Osteoblast (primary cell): ENCODE measurements around the gene UBE4A. TPM values are rescaled to one million over a fixed set of nuclear protein-coding genes. Genes with fewer than 3 reads are reported as not detected.

Source experiments
- DNase-seq: peaks from one replicate; pipeline ENCODE4 v3.0.0; 2011; ENCODE audit warnings: low spot score, mixed read lengths; ENCODE audit not compliant: insufficient read length; ENCODE audit errors: missing footprints
- H2AFZ ChIP-seq: 2 replicates; pipeline ENCODE4 v1.6.0; 2011; ENCODE audit warnings: mild to moderate bottlenecking, low read length
- H3K27ac ChIP-seq: 2 replicates; pipeline ENCODE4 v1.5.1; 2011; ENCODE audit warnings: mild to moderate bottlenecking, low read depth, low read length, moderate library complexity
- H3K27me3 ChIP-seq: 2 replicates; pipeline ENCODE4 v1.6.0; 2012; ENCODE audit warnings: mild to moderate bottlenecking, control low read depth, inconsistent platforms, low read length, moderate library complexity; ENCODE audit not compliant: insufficient read depth
- H3K36me3 ChIP-seq: 2 replicates; pipeline ENCODE4 v1.5.1; 2011; ENCODE audit warnings: mild to moderate bottlenecking, low read length, control low read depth, moderate library complexity; ENCODE audit not compliant: insufficient read depth
- H3K4me1 ChIP-seq: 2 replicates; pipeline ENCODE4 v1.5.1; 2011; ENCODE audit warnings: mild to moderate bottlenecking, low read length, control low read depth, moderate library complexity; ENCODE audit not compliant: insufficient read depth
- H3K4me2 ChIP-seq: 2 replicates; pipeline ENCODE4 v1.6.0; 2011; ENCODE audit warnings: mild to moderate bottlenecking, low read length; ENCODE audit not compliant: insufficient read depth
- H3K4me3 ChIP-seq: fragments of 200-600 bp; sonication (generic); 3 replicates; pipeline ENCODE4 v1.5.1; 2012; ENCODE audit warnings: mild to moderate bottlenecking, low read length, inconsistent platforms; ENCODE audit not compliant: insufficient read depth
- H3K79me2 ChIP-seq: 2 replicates; pipeline ENCODE4 v1.6.0; 2012; ENCODE audit warnings: mild to moderate bottlenecking, low read length, control low read depth, inconsistent platforms; ENCODE audit not compliant: insufficient read depth
- H3K9me3 ChIP-seq: 2 replicates; pipeline ENCODE4 v1.5.1; 2011; ENCODE audit warnings: low read depth, low read length, control low read depth
- H4K20me1 ChIP-seq: 2 replicates; pipeline ENCODE4 v1.6.0; 2012; ENCODE audit warnings: mild to moderate bottlenecking, low read length, control low read depth; ENCODE audit not compliant: insufficient read depth
- total RNA-seq: library from RNA; depleted of rRNA; stranded (reverse); fragments of >200 nt; gene quantifications from 2 replicates; pipeline ENCODE4 v1.2.3, GENCODE V29; 2012
- TF ChIP-seq, protein P1 (sequence below): IDR thresholded peaks from 2 replicates; pipeline ENCODE4 v1.5.1; 2011; ENCODE audit warnings: mild to moderate bottlenecking, low read depth, low read length, moderate library complexity; ENCODE audit errors: extremely low read depth

Gene UBE4A
- total RNA-seq, 1 donor = 63.0 TPM

DNA sequence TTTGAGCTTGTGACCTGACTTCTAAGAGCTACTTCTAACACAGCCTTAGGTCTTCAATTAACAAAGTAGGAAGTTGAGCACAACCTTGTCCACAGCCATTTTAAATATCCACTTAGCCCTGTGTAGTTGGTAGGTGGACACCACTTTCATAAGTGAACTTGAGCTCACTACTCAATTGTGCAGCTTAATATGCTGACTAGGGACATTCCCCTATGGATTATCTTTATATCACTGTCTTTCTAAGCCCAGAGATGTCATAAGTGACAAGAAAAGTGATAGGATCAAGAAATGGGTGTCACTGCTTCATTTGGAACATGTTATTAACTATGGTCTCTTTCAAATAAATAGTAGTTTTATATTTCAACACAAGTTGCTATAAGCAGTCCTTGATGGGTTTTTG lies 38.0 kb downstream of the UBE4A start:
- Histone ChIP-seq H3K4me1 (peaks cover 4% of the 10 kb centered on the region), H2AFZ (no peak overlapping the region), H3K9me3 (no peaks in the 10 kb centered on the region), H3K4me3 (no peak overlapping the region), H3K4me2 (no peak overlapping the region), H3K27me3 (no peaks in the 10 kb centered on the region), H3K79me2 (peaks cover 10% of the 10 kb centered on the region), H3K36me3 (peaks cover 43% of the 10 kb centered on the region), H4K20me1 (no peaks in the 10 kb centered on the region), H3K27ac (no peak overlapping the region)
- TF ChIP-seq, protein P1, sequence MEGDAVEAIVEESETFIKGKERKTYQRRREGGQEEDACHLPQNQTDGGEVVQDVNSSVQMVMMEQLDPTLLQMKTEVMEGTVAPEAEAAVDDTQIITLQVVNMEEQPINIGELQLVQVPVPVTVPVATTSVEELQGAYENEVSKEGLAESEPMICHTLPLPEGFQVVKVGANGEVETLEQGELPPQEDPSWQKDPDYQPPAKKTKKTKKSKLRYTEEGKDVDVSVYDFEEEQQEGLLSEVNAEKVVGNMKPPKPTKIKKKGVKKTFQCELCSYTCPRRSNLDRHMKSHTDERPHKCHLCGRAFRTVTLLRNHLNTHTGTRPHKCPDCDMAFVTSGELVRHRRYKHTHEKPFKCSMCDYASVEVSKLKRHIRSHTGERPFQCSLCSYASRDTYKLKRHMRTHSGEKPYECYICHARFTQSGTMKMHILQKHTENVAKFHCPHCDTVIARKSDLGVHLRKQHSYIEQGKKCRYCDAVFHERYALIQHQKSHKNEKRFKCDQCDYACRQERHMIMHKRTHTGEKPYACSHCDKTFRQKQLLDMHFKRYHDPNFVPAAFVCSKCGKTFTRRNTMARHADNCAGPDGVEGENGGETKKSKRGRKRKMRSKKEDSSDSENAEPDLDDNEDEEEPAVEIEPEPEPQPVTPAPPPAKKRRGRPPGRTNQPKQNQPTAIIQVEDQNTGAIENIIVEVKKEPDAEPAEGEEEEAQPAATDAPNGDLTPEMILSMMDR = no peak
- no peak for DNase-seq

DNA sequence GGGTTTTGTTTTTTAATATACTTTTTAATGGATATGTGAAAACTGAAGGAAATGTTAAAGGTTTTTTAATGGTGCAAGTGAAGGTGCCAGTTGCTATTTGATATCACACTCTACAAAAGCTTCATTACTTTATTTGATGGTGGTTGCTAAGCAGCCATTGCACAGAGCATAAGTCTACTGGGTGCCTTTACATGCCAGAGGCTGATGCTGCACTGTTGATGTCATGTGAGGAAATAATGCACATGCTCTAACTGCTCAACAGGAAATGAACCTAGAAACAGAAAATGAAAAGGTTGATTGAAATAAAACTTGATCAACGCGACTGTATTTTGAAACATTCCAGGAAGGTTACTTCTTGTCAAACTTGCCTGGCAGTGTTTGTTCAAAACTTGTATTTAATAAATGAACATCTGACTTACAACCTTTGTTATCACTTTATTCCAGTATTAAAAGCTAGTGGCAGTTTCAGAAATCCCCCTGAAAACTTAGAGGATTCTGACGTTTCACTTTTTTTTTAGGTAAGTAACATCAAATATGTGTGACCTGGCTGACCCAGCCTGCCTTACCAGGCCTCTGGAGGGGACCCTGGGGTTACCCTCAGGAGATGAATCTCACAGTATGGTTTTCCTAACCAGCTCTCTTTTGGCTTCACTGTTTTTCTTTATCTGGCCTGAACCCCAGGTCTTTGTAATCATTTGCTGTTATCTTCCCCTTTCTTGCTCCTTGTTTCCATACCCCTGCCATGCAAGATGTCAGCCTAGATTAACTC lies 39.6 kb downstream of the UBE4A start:
- peaks cover 26% of the 10 kb centered on the region for H3K79me2 ChIP-seq
- peaks cover 6% of the 10 kb centered on the region for H4K20me1 ChIP-seq
- H3K4me2 ChIP-seq = no peak overlapping the region
- peaks cover 28% of the 10 kb centered on the region for H3K36me3 ChIP-seq
- no peak overlapping the region for H3K4me3 ChIP-seq
- H3K4me1 ChIP-seq = peaks cover 11% of the 10 kb centered on the region
- H3K27me3 ChIP-seq = no peaks in the 10 kb centered on the region
- no peak overlapping the region for H3K27ac ChIP-seq
- TF ChIP-seq, protein P1 = no peak
- no peak for DNase-seq
- H2AFZ ChIP-seq = no peak overlapping the region
- no peaks in the 10 kb centered on the region for H3K9me3 ChIP-seq

DNA sequence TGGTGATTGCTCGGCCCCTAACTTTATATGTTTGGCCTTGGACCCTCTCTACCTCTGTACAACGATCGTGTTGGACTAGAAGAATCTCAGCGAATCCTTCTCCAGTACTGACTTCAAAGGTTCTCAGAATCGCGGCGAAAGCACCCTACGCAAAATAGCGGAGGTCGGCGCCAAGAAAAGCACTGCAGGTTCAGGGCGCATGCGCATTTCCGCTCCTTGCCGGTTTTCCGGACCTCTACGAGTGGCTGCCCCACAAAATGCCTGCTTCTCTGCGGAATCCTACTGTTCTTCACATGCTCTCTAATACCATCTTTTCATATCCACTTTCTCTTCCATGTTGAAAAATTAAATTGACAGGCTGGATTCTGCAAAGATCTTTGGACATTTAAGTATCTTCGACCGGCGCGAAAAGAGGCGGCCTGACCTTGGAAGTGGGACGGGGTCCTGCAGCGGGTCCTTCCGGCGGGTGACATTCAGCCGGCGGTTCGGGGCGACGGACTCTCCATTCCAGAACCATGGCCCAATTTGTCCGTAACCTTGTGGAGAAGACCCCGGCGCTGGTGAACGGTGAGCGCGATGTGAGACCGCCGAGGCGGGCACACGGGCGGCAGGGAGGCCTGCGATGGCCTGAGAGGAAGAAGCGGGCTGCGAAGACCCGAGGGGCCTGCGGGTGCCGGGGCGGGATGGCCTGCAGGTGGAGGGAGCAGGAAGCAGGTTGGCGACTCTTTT lies 41.9 kb downstream of the UBE4A start, which contains the start of gene ATP5MG:
Gene ATP5MG, plus strand, starts transcription at position 456 of the 729 bp plus-strand sequence. Its CDS starts 60 bp downstream, at position 516.
- H3K9me3 ChIP-seq = no peaks in the 10 kb centered on the region
- peak within 1 kb of the TSS; percentile 94 for H2AFZ ChIP-seq
- no peaks in the 10 kb centered on the region for H3K27me3 ChIP-seq
- H3K4me2 ChIP-seq = peak within 1 kb of the TSS; percentile 91
- H3K79me2 ChIP-seq = peaks cover 49% of the 10 kb centered on the region
- peak; percentile 88 for DNase-seq
- peak within 1 kb of the TSS; percentile 92 for H3K4me3 ChIP-seq
- peaks cover 14% of the 10 kb centered on the region for H3K36me3 ChIP-seq
- TF ChIP-seq, protein P1 = no peak
- peaks cover 19% of the 10 kb centered on the region for H4K20me1 ChIP-seq
- H3K27ac ChIP-seq = peak within 1 kb of the TSS; percentile 94
- H3K4me1 ChIP-seq = peaks cover 11% of the 10 kb centered on the region
